ENCODE measurements around the gene DDX39A. TPM values are rescaled to one million over a fixed set of nuclear protein-coding genes. Genes with fewer than 3 reads are reported as not detected.
"Not testable (repeated sequence)": the region's sequence is repeated elsewhere in the genome, so short reads cannot be mapped to it uniquely, and the experiment has no call there.

Gene DDX39A
- total and polyA plus RNA-seq, 2 experiments from 2014 or later = 47.2 to 58.7 TPM

DNA sequence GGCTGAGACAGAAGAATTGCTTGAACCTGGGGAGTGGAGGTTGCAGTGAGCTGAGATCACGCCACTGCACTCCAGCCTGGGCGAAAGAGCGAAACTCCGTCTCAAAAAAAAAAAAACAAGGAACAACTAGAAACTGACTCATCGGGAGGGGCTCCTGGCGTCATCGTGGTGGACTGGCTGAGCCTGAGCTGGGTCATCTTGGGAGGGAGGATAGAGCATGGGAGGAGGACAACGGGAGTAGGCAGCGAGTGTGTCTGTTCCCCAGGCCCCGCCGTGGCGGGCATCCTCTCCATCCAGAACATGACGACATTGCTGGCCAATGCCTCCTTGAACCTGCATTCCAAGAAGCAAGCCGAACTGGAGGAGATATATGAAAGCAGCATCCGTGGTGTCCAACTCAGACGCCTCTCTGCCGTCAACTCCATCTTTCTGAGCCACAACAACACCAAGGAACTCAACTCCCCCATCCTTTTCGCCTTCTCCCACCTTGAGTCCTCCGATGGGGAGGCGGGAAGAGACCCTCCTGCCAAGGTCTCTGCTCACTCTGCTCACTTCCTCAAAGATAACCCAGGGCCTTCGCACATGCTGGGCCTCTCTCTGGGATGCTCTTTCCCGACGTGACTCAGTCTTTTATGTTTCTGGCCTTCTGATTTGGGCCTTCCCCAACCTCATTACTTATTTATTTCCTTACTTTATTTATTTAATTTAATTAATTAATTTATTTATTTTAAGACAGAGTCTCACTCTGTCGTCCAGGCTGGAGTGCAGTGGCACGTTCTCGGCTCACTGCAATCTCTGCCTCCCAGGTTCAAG is 16.6 kb downstream of the DDX39A start:
- Histone ChIP-seq H2AFZ (peak overlapping the region; percentile 58), H4K20me1 (ENCODE audit: insufficient read depth) (no peaks in the 10 kb centered on the region)
- in situ Hi-C loops (cut with MboI) = no loop called here

DNA sequence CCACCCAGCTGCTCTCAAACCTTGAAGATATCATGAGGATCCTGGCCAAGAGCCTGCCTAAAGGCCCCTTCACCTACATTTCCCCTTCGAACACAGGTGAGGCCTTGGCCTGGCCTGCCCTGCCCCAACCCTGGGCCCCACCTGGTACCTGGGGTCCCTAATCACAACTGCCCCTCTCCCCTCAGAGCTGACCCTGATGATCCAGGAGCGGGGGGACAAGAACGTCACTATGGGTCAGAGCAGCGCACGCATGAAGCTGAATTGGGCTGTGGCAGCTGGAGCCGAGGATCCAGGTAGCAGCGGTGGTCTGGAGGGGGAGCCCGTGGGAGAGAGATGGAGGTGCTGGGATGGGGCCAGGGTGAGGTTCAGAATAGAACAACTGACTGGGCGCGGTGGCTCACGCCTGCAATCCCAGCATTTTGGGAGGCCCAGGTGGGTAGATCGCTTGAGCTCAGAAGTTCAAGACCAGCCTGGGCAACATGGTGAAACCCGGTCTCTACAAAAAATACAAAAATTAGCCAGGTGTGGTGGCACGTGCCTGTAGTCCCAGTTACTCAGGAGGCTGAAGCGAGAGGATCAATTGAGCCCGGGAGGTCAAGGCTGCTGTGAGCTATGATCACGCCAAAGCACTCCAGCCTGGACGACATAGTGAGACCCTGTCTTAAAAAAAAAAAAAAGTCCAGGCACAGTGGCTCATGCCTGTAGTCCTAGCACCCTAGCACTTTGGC is 17.5 kb downstream of the DDX39A start:
- Histone ChIP-seq H3K9ac (peak overlapping the region; percentile 44; the same call in 1 of the 2 replicates), H3K9me2 (ENCODE audit: insufficient read depth) (no peaks in the 10 kb centered on the region), H4K20me1 (ENCODE audit: insufficient read depth) (no peaks in the 10 kb centered on the region), H3K27me3 (replicated peaks; ENCODE audit: insufficient read depth) (no peaks in the 10 kb centered on the region), H3K9me3 (ENCODE audit: low read depth) (no peaks in the 10 kb centered on the region), H3K36me3 (ENCODE audit: low read depth) (0 out of 2 replicates have a peak, but pooled peaks cover 3% of the 10 kb centered on the region), H2AFZ (peak overlapping the region; percentile 58; the same call in 1 of the 2 replicates), H3F3A (ENCODE audit: insufficient read depth) (peaks cover 26% of the 10 kb centered on the region), H3K4me3 (no peak overlapping the region), H3K4me2 (ENCODE audit: unreplicated experiment) (no peak overlapping the region), H3K4me1 (ENCODE audit: insufficient read depth) (no peaks in the 10 kb centered on the region), H3K27ac (peak overlapping the region; percentile 79), H3K79me2 (ENCODE audit: insufficient read depth) (no peaks in the 10 kb centered on the region)
- whole genome bisulfite sequencing, 2 experiments (ENCODE audit: low coverage in 1 of 2, low lambda C conversion rate in 2 of 2, missing lambda C conversion rate in 2 of 2) = 92 to 94% methylated on average over 18 of the region's 18 CpGs
- in situ Hi-C loops (cut with MboI) = no loop called here
- no peak for TF ChIP-seq EZH2phosphoT487 (IDR thresholded peaks at IDR 0.05; ENCODE audit: insufficient read depth, low read depth)
- no peak for TF ChIP-seq EZH2 (IDR thresholded peaks at IDR 0.05; ENCODE audit: insufficient read depth, poor library complexity, severe bottlenecking)
- no peak for DNase-seq

More for the DNA sequence above, 16.6 kb downstream of the DDX39A start:
- peak overlapping the region; percentile 79 for H3K27ac ChIP-seq
- H3K27me3 ChIP-seq (replicated peaks; ENCODE audit: insufficient read depth) = no peaks in the 10 kb centered on the region
- H3K4me1 ChIP-seq (ENCODE audit: insufficient read depth) = no peaks in the 10 kb centered on the region
- no peaks in the 10 kb centered on the region for H3K9me2 ChIP-seq (ENCODE audit: insufficient read depth)
- peak; percentile 97 for DNase-seq
- WGBS, 2 experiments (ENCODE audit: low coverage in 1 of 2, low lambda C conversion rate in 2 of 2, missing lambda C conversion rate in 2 of 2) = 30 to 34% methylated on average over 26 of the region's 26 CpGs
- no peak for TF ChIP-seq EZH2 (IDR thresholded peaks at IDR 0.05; ENCODE audit: insufficient read depth, poor library complexity, severe bottlenecking)
- TF ChIP-seq EZH2phosphoT487 (IDR thresholded peaks at IDR 0.05; ENCODE audit: insufficient read depth, low read depth) = no peak
- H3K4me2 ChIP-seq (ENCODE audit: unreplicated experiment) = no peak overlapping the region
- H3K4me3 ChIP-seq = no peak overlapping the region
- H3F3A ChIP-seq (ENCODE audit: insufficient read depth) = peaks cover 34% of the 10 kb centered on the region
- H3K9ac ChIP-seq = peak overlapping the region; percentile 59
- no peaks in the 10 kb centered on the region for H3K9me3 ChIP-seq (ENCODE audit: low read depth)
- H3K36me3 ChIP-seq (ENCODE audit: low read depth) = peaks cover 9% of the 10 kb centered on the region; the same call in 1 of the 2 replicates
- no peaks in the 10 kb centered on the region for H3K79me2 ChIP-seq (ENCODE audit: insufficient read depth)

DNA sequence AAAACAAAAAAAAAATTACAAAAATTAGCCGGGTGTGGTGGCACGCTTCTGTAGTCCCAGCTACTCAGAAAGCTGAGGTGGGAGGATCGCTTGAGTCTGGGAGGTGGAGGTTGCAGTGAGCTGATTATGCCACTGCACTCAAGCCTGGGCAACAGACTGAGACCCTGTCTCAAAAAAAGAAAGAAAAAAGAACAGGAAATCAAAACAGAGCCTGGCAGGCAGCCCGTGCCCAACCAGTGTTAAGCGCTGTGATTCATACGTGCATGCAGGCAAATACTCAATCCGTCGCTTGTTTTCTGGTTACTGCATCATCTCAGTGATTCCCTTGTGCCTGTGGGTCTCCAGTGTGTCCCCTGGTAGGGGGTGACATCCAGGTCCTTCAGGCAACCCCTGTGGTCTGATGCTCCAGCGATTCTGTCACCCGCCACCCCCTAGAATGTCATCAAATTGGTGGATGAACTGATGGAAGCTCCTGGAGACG is 18.1 kb downstream of the DDX39A start:
- in situ Hi-C loops (cut with MboI) = no loop called here
- no peaks in the 10 kb centered on the region for H3K79me2 ChIP-seq (ENCODE audit: insufficient read depth)
- H3K27ac ChIP-seq = no peak overlapping the region
- WGBS, 2 experiments (ENCODE audit: low coverage in 1 of 2, low lambda C conversion rate in 2 of 2, missing lambda C conversion rate in 2 of 2) = 84 to 87% methylated on average over 11 of the region's 11 CpGs
- no peak overlapping the region for H3K9ac ChIP-seq
- DNase-seq = no peak
- no peaks in the 10 kb centered on the region for H3K9me2 ChIP-seq (ENCODE audit: insufficient read depth)
- no peak overlapping the region for H3K4me2 ChIP-seq (ENCODE audit: unreplicated experiment)
- no peak for TF ChIP-seq EZH2phosphoT487 (IDR thresholded peaks at IDR 0.05; ENCODE audit: insufficient read depth, low read depth)
- TF ChIP-seq EZH2 (IDR thresholded peaks at IDR 0.05; ENCODE audit: insufficient read depth, poor library complexity, severe bottlenecking) = no peak
- no peak overlapping the region for H2AFZ ChIP-seq
- 0 out of 2 replicates have a peak, but pooled peaks cover 3% of the 10 kb centered on the region for H3K36me3 ChIP-seq (ENCODE audit: low read depth)
- peaks cover 24% of the 10 kb centered on the region for H3F3A ChIP-seq (ENCODE audit: insufficient read depth)
- H3K27me3 ChIP-seq (replicated peaks; ENCODE audit: insufficient read depth) = no peaks in the 10 kb centered on the region
- H3K4me1 ChIP-seq (ENCODE audit: insufficient read depth) = no peaks in the 10 kb centered on the region
- H4K20me1 ChIP-seq (ENCODE audit: insufficient read depth) = no peaks in the 10 kb centered on the region
- H3K4me3 ChIP-seq = no peak overlapping the region
- no peaks in the 10 kb centered on the region for H3K9me3 ChIP-seq (ENCODE audit: low read depth)

DNA sequence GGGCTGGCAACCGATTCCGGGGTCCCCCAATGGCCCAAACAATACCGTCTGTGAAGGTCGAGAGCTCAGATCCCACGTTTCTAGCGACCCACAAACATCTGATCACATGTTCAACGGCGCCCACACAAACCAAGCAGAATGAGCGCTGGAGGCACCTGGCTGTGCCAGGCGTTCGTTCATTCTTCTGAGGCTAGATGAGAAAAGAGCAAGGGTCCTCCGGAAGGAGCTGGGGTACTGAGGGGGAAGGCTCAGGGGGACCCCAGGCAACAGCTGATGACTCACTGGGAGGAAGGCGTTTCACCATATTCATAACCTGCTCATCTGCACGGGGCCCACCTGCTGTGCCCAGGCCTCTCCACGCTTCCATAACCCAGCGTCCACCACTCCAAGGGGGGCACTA is 22.0 kb downstream of the DDX39A start:
- H3K27me3 ChIP-seq (replicated peaks; ENCODE audit: insufficient read depth); H3K4me3 ChIP-seq; H2AFZ ChIP-seq; H3K79me2 ChIP-seq (ENCODE audit: insufficient read depth); DNase-seq; H4K20me1 ChIP-seq (ENCODE audit: insufficient read depth); H3K9ac ChIP-seq; H3K4me2 ChIP-seq (ENCODE audit: unreplicated experiment); H3K4me1 ChIP-seq (ENCODE audit: insufficient read depth); H3K27ac ChIP-seq; H3K9me2 ChIP-seq (ENCODE audit: insufficient read depth); H3K9me3 ChIP-seq (ENCODE audit: low read depth); H3K36me3 ChIP-seq (ENCODE audit: low read depth): not testable (repeated sequence)
- in situ Hi-C loops (cut with MboI) = loop anchor here (5.0 kb wide), 1 partner anchor 370 kb away; no protein-coding TSS in a partner anchor
- 97 to 98% methylated on average over 14 to 16 of the region's 16 CpGs for WGBS, 2 experiments (ENCODE audit: low coverage in 1 of 2, low lambda C conversion rate in 2 of 2, missing lambda C conversion rate in 2 of 2)
- peaks cover 24% of the 10 kb centered on the region for H3F3A ChIP-seq (ENCODE audit: insufficient read depth)

DNA sequence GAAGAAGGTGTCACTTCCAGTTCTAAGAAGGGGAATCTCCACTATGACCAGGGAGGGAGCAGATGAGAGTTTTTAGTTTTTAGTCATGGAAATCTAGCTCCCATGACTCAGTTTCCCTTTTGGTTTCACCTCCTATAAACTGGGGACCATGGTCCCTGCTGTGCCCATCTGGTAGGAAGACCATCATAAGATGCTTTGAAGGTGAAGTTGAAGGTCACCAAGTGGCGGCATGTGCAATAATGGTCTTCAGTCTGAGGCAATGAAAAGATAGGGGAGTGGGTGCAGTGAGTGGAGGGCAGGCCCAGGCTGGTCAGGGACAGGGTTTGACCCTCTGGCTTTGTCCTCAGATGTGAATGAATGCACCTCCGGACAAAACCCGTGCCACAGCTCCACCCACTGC is 22.4 kb downstream of the DDX39A start:
- H3K4me2 ChIP-seq (ENCODE audit: unreplicated experiment); H3K9me3 ChIP-seq (ENCODE audit: low read depth); H3K36me3 ChIP-seq (ENCODE audit: low read depth); H2AFZ ChIP-seq; DNase-seq; H4K20me1 ChIP-seq (ENCODE audit: insufficient read depth); H3K4me1 ChIP-seq (ENCODE audit: insufficient read depth); H3K79me2 ChIP-seq (ENCODE audit: insufficient read depth); H3K4me3 ChIP-seq; H3K27me3 ChIP-seq (replicated peaks; ENCODE audit: insufficient read depth); H3K9me2 ChIP-seq (ENCODE audit: insufficient read depth); H3K27ac ChIP-seq; H3K9ac ChIP-seq: not testable (repeated sequence)
- in situ Hi-C loops (cut with MboI) = loop anchor here (5.0 kb wide), 1 partner anchor 371 kb away; no protein-coding TSS in a partner anchor
- WGBS, 2 experiments (ENCODE audit: low coverage in 1 of 2, low lambda C conversion rate in 2 of 2, missing lambda C conversion rate in 2 of 2) = 96 to 100% methylated on average over 3 of the region's 3 CpGs
- peaks cover 19% of the 10 kb centered on the region for H3F3A ChIP-seq (ENCODE audit: insufficient read depth)

Data from GM23248 (cell line).